Stimulated activated CD4-positive, alpha-beta T cell treated with anti-CD3 and anti-CD28 coated beads, Interleukin-12 subunit alpha, Interleukin-12 subunit beta, amount 100 ng/mL, for 48 hours (primary cell): ENCODE results near the gene NCK2.
A peak's percentile ranks its signal among the peaks of the same experiment; 100 is the strongest.

ENCODE experiments used
- DNase-seq, 3 donors: peaks; one replicate each; pipeline ENCODE4 v3.0.0-alpha.2; 2020; ENCODE audit warnings: low read depth in 2 of 3, low spot score in 1 of 3

NCK2 gene

DNA sequence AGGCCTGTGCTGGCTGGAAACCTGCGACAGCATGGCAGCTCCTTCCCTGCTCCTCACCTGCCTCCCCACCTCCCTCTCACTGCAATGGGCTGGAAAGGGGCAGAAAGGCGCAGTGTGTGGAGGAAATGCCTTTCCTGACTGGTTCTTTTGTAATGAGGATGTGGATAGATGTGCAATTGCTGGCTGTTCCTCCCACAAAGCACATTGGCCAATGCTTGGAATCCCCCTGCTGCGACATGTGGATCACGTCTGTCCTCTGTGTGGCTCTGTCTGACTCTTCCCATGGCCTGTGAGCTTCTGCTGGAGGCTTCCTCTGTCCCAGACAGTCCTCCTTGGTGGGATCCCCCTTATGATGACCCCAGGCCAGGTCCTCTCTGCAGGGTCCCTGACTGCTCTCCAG lies 172.5 kb downstream of the NCK2 start:
- DNase-seq = no peak

DNA sequence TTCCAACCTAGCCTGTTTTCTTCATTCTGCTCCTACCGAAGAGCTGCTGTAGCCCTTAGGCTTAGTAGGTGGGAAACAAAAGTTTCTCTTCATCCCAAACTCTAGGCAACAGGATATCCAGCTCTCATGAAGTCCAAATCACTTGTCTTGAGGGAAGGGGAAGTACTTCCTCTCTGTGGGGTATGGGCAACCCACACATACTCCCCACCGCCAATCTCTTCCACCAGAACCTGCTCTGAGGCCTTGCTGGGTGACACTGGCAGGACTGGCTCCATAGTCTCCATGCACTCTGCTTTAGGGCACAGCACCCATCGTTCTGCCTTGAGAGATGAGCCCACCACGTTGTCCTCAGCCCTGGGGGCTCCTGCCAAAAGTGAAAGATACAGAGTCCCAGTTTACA lies 173.0 kb downstream of the NCK2 start:
- DNase-seq = no peak

DNA sequence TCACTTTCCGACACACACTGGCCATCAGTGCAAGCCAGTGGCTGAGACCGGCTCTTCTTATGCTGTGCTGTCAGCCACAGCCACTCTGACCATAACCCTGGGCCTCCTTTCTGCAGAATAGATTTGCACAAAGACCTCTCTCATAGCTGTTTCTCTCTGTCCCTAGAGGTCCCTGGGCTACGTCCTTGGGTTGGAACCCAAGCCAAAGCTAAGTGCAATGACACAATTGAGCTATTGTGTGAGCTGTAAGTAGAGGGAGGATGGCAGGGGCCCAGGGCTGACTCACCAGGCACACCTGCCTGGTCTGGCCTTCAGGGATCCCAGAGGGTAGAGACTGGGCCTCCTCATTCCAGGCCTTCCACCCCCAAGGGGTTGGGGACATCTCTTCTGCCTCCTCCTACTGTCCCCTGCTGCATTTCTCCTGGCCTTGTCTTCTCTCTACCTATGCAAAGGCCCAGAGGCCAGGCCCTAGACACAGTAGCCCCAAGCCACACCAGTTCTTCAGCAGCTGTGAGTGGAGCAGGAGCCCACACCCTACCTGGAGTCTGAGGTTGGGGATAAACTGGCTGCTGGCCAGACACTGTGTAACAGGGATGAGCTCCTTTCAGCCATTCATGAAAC lies 174.6 kb downstream of the NCK2 start:
- DNase-seq = no peak

DNA sequence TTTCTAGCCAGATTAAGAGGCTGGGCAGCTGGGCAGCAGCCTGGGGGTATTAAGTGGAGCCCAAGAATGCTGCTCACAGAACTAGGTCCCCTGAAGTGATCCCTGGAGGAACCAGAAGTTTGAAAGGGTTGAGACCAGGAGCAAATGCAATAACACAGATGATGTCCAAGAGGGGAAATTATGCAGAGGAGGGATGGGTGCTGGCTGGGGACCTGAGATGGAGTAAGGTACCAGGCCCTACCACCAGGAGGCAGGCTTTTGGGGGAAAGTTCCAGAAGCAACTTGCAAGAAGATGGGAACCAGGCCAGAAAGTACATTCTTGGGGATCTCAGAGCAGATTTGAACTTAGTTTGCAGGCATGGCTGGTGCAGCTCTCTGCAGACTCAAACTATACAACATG lies 175.1 kb downstream of the NCK2 start:
- DNase-seq = peak; percentile 43 to 56 (median 45)

DNA sequence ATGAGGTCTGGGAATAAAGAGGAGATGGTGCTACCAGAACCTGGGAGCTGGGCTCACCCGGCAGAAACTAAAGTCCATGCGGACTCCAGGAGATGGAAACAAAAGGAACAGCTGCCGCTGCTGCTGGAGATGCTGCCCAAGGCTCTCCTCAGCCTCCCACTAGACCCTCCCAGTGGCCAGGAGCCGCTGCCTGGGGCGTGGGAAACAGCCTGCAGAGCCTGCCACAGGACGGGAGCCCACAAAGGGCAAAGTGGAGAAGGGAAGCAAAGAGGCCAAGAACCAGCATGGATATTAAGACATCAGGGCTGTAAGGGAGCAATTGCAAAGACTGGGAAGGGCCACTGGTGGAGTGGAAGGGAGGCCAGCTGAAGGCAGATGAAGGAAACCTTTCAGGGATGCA lies 179.6 kb downstream of the NCK2 start:
- DNase-seq = no peak

DNA sequence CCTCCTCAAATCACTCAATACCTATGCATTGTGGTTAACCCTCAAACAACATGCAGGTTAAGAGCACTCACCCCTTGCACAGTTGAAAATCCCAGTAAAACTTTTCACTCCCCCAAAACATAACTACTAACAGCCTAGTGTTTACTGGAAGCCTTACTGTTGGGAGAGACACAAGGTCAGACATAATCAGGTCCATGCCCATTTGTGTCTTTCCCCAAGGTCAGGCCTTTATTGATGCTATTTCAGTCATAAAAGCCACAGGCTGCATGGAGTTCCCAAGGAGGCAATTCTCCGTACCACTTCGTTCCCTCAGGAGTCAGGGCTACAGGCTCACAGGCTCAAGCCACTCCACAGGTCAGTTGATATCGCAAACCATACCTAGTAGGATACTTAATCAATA lies 180.2 kb downstream of the NCK2 start:
- DNase-seq = no peak

DNA sequence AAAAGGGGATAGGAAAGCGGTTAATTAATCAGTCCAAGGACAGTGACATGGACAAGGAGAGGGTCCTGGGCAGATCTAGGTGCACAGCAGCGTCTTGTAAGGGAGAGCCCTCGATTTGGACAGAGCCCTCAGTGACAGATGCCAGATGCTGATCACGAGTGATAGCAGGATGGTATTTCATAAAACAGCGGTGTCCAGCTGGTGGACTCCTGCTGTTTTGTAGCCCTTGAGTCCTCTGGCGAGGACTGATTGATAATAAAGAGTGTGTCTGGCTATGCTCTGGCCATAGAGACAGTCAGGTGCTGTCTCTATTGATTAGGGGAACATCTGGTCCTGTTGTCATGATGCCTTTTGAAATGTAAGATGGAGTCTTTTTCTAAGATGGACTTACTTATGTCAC lies 180.7 kb downstream of the NCK2 start:
- no peak for DNase-seq

DNA sequence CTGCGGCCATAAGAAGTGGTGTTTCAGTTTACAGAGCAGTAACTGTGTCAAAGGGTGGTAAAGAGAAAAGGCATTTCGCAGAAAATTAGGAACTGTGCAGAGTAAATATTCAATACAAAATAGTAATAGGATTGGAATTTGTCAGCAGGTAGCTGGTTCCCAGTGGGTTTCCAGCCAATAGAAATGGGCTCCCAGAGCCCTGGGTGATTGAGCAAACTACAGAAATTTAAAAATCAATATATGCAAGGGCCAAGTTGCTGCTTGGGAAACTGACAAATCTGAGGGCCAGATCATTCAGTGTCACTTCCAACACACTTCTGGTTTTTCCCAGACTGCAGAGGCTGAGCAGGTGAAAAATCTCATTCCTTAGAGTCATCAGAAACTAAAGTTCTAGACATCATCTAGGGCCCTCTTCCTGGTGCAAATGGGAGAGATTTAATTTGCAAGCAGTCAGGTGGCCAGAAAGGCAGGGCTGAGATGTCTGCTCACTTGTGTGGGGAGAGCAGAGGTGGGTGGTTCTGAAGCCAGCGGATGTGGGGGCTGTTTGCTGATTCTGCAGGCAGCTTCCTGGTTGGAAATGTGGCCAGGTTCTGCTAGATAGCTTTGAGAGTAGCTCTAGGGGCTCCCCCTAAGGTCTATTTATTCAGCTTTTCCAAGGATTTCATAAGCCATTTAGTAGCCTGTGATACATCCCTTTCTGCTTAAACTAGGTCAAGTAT lies 182.4 kb downstream of the NCK2 start:
- DNase-seq = peak; percentile 20 to 42 (median 36)

DNA sequence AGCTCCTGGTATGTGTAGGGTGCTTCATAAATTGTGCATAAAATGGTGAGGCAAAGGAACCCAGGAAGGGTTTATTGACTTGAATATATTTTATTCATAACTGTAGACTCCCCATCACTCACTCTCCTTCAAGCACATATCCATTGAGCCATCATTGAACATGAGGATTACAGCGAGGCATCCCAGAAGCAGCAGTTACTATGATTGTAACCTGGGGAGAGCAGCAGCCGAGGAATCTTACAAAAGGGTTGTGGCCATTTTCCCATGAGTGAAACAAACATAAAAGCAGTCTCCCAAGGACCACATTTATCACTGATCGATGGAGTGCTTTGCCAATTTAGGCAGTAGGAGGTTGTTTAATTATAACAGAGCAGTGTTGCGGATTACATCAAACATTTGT lies 183.4 kb downstream of the NCK2 start:
- DNase-seq = no peak

DNA sequence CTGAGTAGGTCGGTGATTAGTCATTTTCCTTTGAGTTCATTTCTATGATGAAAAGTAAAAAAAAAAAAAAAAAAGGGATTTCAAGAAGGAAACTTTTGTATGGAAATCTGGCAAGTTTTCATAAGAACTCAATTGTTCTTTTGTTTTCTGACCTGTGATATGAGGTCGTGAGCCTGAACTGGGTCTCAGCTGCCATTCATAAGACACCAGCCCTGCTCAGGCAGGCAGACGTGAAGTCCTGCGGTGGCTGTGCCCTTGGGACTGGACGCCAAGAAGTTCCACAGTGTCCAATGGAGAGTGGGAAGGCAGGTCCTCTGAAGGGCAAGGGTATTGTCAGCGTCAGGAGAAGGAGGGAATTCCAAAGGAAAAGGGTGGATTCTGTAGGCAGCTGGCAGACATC lies 183.9 kb downstream of the NCK2 start:
- no peak for DNase-seq

DNA sequence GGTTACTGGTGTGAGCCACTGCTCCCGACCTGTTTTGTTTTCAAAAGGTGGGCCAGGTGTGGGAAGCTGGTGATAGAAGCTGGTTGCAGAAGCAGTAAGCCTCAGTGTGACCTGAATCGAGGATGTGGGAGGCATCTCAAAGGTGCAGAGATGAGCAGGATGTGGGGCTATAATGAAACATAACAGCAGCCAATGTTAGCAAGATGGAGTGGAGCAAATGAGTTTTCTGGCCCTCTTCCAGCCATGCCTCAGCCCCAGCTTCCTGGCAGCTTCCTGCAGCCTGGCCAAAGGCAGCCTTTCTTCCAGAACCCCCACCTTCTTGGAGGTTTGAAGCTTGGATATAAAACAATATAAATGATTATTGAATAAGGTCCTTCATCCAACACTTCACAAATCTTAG lies 184.8 kb downstream of the NCK2 start:
- DNase-seq = peak in 2 of 3 donors; percentile 8 to 23

DNA sequence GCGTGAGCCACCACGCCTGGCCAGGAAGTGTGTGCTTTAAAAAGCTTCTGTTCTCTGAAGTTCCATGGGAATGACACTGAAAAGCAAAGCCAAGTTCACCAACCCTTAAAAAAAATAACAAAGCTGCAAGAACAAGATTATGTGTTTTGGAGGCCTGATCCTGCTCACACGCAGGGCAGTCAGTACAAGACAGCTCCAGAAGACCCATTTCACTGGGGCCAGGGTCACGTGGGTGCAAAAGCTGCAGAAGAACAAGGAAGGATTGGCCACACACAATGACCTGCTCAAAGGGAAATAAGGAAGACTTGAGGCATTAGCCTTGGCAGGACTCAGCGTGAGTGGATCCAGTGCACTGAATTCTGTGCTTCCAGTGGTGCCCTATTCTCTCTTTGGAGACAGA lies 187.9 kb downstream of the NCK2 start:
- no peak for DNase-seq

DNA sequence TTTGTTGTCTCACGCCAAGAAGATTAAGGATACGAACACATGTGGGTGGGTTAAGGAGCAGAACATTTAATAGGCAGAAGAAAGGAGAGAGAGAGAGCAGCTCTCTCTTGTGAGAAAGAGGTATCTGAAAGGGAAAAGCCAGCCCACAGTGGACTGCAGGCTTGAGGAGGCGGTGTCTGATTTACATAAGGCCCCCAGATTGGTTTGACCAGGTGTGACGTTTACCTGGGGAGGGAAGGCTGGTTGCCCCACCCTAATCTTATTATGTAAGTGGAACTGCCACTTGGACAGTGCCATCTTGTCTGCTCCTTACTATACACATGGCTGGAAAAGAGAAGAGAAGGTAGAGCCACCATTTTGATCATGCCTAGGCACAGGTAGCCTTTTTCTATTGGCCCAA lies 189.2 kb downstream of the NCK2 start:
- no peak for DNase-seq

DNA sequence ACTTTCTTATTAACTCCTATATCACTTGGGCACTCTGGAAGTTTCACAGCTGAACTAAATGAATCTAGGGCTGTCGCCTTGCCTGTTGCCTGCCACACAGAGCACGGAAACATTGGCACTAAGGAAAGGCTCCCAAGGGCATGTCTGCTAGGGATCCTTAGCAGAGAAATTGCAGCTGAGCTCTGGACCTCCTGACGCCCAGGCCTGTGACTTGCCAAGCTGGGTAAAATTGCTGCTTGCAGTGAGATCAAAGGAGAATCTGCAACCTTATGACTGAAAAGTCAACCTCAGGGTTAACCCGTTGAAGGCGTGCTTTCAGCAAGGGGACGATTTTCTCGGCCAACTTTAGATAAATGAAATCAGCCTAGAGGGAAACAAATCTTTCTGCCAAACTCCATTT lies 189.8 kb downstream of the NCK2 start:
- peak in 2 of 3 donors; percentile 27 to 39 for DNase-seq

DNA sequence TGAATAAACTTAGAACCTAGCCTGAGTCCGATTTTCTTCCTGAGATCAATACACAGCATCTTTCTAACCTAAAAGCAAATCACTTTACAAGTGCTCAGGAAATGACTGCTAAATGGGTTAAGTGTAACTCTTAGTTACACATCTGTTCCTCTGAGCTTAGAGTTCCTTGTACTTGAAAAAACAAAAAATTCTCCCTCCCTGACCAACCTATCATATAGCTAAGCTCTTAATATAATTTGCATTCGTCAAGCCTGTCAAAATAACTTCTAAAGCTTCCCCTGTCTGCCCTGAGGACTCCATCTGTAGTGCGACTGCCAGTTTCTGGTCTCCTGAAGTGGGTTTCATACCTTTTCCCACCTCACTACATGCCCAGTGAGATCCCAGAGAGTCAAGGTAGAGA lies 190.4 kb downstream of the NCK2 start:
- DNase-seq = no peak

DNA sequence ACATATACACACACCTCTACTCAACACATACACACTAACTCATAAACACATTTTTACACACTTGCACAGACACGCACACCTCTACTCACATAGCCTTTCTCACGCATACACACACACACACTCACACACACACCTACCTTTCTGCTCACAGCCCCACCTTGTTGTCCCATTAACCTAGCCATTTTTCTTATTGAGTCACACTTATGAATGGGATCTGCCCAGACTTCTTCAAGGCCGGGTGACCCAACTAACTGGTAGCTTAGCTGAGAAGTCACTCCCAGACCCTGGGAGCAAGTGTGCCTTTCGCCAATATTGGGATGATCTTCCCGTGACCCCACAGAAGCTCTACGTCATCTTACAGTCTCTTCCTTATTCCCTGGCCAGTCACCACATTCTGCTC lies 192.2 kb downstream of the NCK2 start:
- DNase-seq = no peak

DNA sequence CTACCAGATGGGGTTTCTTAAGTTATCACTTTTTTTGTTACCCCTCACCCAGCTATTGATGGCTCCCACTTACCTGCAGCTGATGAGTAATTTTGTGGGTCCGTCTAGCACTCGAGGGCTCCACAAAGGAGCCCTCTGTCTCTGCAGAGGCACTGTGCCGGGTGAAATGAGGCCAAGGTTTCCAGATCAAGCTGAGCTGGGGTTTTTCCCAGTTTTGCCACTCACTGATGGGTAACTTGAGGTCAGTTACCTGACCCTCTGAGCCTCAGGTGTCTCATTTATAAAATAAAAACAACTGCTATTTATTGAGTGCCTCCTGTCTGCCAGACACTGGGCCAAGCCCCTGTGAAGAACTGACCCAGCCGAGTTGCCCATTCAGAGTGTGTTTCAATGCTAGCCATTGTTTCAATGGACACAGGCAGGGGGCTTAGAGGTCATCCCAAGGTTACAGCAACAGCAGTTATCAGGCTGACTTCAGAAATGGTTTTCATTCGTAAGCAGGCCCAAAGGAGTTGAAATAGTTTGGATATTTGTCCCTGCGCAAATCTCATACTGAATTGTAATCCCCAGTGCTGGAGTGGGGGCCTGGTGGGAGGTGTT lies 192.9 kb downstream of the NCK2 start:
- DNase-seq = no peak
